Mucosa of descending colon (tissue), 3 donors: ENCODE data around the gene RPS6KB2. TPM values are rescaled to one million over a fixed set of nuclear protein-coding genes. Genes with fewer than 3 reads are reported as not detected.
A peak's percentile ranks its signal among the peaks of the same experiment; 100 is the strongest.

Experiments
- ATAC-seq: fragments of 200-7000 bp; cut with Tn5 transposase; one replicate; pipeline ENCODE4 v1.9.1; 2020; ENCODE audit warnings: mild to moderate bottlenecking, moderate library complexity
- DNase-seq, 3 donors: peaks; one replicate each; pipeline ENCODE4 v3.0.0-alpha.2; 2020
- H3K36me3 ChIP-seq: fragments of 200-600 bp; one replicate; pipeline ENCODE4 v1.8.0; 2021; ENCODE audit warnings: low read depth, mild to moderate bottlenecking
- H3K4me1 ChIP-seq: fragments of 200-600 bp; one replicate; pipeline ENCODE4 v1.8.0; 2021; ENCODE audit warnings: low read depth, mild to moderate bottlenecking
- H3K4me3 ChIP-seq: fragments of 200-600 bp; one replicate; pipeline ENCODE4 v1.8.0; 2021; ENCODE audit warnings: mild to moderate bottlenecking
- H3K9me3 ChIP-seq: fragments of 200-600 bp; one replicate; pipeline ENCODE4 v1.8.0; 2021; ENCODE audit warnings: mild to moderate bottlenecking
- intact Hi-C, 2 donors: fragments of 100-400 bp; cut with DNase I in 1 of 2; cut with micrococcal nuclease in 1 of 2; formaldehyde crosslinking; loops; one replicate each; pipeline versions ENCODE4 v1.11.0 to v1.11.1; 2022; cut with DNase I, micrococcal nuclease
- total RNA-seq, 3 donors: library from RNA; stranded (reverse); fragmentation: NEBNext Ultra II Directional in 2 of 3; extraction: Animal tissue kit (Norgen Biotek cat#: 25700) in 2 of 3; gene quantifications; one replicate each; pipeline versions ENCODE4 v1.2.1 to v1.2.4, GENCODE V29; 2021 to 2023
- TF ChIP-seq, protein P1 (sequence below): fragments of 200-600 bp; IDR thresholded peaks from one replicate; pipeline ENCODE4 v1.8.0; 2022; ENCODE audit warnings: antibody characterized with exemption, mild to moderate bottlenecking
- donor health status: DM: no; HTN: no; CAD: no; lungs with moderate emphysema.
- donor health status: DM: no; HTN: no; CAD: no.
- donor health status: DM: no; HTN: yes; CAD: no.

Gene RPS6KB2
- total RNA-seq, 3 donors from 2014 or later: 43.1 to 51.6 (median 45.4) TPM

DNA sequence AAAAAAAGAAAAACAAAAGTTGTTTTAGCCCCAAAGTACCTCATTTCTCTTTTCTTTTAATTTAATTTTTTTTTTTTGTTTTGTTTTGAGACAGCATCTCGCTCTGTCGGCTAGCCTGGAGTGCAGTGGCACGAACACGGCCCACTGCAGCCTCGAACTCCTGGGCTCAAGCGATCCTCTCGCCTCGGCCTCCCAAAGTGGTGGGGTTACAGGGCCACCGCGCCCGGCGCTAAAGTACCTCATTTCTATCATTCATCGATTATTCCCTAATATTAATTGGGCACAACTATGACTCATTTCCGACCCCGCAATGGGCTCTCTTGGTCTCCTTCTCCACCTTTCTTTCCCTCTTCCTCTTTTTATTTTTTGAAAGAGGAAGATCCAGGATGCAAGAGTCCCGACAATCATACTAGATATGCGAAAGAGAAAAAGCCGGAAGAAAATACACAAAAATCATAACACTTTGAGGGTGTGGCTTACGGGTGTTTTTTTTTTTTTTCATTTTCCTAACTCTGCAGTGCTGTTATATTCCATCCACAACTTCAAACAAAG is 54.1 kb downstream of the RPS6KB2 start:
- ATAC-seq (peak; percentile 50), DNase-seq (peak in 1 of 3 donors; percentile 54)
- TF ChIP-seq, protein P1, sequence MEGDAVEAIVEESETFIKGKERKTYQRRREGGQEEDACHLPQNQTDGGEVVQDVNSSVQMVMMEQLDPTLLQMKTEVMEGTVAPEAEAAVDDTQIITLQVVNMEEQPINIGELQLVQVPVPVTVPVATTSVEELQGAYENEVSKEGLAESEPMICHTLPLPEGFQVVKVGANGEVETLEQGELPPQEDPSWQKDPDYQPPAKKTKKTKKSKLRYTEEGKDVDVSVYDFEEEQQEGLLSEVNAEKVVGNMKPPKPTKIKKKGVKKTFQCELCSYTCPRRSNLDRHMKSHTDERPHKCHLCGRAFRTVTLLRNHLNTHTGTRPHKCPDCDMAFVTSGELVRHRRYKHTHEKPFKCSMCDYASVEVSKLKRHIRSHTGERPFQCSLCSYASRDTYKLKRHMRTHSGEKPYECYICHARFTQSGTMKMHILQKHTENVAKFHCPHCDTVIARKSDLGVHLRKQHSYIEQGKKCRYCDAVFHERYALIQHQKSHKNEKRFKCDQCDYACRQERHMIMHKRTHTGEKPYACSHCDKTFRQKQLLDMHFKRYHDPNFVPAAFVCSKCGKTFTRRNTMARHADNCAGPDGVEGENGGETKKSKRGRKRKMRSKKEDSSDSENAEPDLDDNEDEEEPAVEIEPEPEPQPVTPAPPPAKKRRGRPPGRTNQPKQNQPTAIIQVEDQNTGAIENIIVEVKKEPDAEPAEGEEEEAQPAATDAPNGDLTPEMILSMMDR: no peak
- Histone ChIP-seq H3K4me3 (peak overlapping the region; percentile 7), H3K36me3 (no peaks in the 10 kb centered on the region), H3K9me3 (no peaks in the 10 kb centered on the region), H3K4me1 (peaks cover 23% of the 10 kb centered on the region)
- intact Hi-C loops: no loop called here

DNA sequence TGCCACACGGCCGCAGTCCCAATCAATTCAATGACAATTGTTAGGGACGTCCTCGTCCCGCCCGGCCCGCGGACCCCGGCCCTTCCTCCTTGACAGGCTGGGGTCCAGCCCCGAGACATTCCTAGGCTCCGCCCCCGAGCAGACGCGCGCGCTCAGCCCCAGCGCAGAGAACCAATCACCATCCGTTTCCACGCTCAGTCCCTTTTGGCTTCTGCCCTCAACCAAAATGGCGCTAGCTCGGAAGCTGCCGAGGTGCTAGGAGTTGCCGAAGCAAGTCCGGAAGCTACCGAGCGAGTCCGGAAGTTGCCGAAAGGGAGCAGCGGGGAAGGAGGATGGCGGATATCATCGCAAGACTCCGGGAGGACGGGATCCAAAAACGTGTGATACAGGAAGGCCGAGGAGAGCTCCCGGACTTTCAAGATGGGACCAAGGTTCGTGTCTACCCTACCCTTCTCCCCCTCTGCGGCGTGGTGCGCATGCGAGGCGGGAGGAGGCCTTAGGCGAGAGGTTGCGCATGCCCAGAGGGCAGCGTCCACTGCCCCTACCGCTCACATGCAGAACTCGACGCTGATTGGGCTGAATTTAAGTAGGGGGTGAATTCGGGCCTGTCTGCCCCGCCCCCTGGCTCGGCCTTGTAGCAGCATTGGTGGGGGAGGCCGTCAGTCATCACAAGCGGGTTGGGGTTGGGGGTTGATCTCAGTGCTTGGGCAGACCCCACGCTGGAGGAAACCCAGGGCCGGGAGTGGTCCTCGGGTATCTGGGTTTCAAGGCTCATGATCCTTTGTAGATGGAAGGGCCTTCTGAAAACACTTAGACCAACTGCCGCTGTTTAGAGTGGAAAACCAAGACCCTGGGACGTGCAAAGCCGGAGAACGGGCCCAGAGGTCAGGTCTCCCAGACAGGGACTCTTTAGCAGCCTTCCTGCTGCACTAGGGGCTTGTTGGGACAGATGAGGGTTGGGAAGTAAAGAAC is 54.8 kb downstream of the RPS6KB2 start, which contains the start of gene AIP:
Gene AIP (plus strand): TSS at position 200 of the 972 bp plus-strand sequence. CDS start 133 bp downstream, at position 333.
- Histone ChIP-seq H3K4me1 (peaks cover 23% of the 10 kb centered on the region), H3K9me3 (no peaks in the 10 kb centered on the region), H3K4me3 (peak within 1 kb of the TSS; percentile 27), H3K36me3 (no peaks in the 10 kb centered on the region)
- DNase-seq (peak; percentile 98 to 99 (median 98)), ATAC-seq (peak; percentile 96)
- TF ChIP-seq, protein P1: no peak
- intact Hi-C loops: no loop called here

DNA sequence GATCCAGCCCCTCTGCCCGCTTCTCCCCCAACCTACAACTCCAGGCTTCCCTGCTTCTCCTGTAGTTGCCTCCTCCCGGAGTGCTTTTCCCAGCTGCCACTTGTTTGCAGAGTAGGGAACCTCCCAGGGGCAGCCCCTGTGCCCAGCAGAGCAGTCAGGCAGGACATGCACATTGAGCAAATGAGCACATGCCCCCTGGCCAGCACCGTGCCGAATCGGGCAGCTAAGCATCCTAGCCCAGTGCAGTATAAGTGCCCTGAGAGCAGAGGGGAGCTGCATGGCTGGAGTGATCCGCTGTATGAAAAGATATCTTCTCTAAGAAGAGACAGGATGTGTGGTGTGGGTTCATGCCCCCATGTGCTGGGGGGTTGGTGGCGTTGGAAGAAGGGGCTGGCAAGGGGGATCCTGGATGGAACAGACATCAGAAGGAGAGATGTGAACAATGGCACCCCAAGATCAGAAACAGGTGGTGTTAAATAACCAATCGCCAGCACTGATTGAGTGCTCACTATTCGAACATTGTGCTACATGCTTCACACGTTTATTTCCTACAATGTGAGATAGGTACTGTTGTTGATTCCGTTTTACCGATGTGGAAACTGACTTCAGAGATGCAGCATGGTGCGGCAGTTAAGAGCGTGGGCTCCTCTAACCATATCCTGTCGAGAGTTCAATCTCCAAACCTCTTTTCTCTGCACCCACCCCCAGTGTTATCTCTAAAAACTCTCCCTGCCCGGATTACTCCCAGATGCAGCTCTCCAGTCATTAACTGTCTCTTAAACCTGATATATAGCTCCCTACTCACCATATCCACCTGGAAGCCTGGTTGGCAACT is 55.8 kb downstream of the RPS6KB2 start:
- H3K4me3 ChIP-seq: no peak overlapping the region
- peaks cover 24% of the 10 kb centered on the region for H3K4me1 ChIP-seq
- TF ChIP-seq, protein P1: no peak
- H3K9me3 ChIP-seq: no peaks in the 10 kb centered on the region
- intact Hi-C loops: no loop called here
- H3K36me3 ChIP-seq: no peaks in the 10 kb centered on the region
- DNase-seq: peak in 1 of 3 donors; percentile 64
- peak; percentile 2 for ATAC-seq

DNA sequence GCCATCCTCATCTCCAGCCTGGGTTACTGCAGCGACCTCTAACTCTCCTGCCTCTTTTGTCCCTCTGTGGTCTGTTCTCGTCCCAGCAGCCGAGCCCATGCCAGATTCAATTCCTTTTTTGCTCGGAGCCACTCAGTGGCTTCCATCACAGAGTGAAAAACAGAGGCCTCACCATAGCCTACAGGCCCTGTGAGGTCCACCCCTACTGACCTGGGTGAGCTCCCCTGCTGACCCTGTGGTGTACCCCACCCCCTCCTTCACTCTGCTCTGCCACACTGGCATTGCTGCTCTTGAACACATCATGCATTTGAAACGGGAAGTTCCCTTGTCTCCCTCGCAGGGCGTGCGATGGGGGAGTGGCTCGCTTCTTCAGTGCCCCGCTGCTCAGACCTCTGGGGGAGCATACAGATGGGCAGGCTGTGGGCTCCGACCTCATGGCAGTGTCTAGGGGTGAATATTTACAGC is 56.6 kb downstream of the RPS6KB2 start:
- intact Hi-C loops: no loop called here
- no peaks in the 10 kb centered on the region for H3K9me3 ChIP-seq
- H3K4me3 ChIP-seq: no peak overlapping the region
- no peaks in the 10 kb centered on the region for H3K36me3 ChIP-seq
- ATAC-seq (no peak), DNase-seq (peak in 2 of 3 donors; percentile 55 to 82)
- peaks cover 29% of the 10 kb centered on the region for H3K4me1 ChIP-seq
- TF ChIP-seq, protein P1: no peak

Other genes starting within 250 kb of the RPS6KB2 start
- gene GRK2, start 162.0 kb upstream of the RPS6KB2 start, total RNA-seq: 100 to 1,000 TPM in 2 of 3 donors, 10 to 100 TPM in 1; 86.8 to 114 (median 106) TPM
- gene ANKRD13D, start 139.2 kb upstream of the RPS6KB2 start, total RNA-seq: 10 to 100 TPM; 20.0 to 46.3 (median 26.7) TPM
- 10 to 100 TPM; 55.8 to 87.0 (median 57.6) TPM for gene SSH3, start 125.0 kb upstream of the RPS6KB2 start, total RNA-seq
- 100 to 1,000 TPM; 130 to 266 (median 201) TPM for gene POLD4, start 74.9 kb upstream of the RPS6KB2 start, total RNA-seq
- gene CLCF1, start 54.9 kb upstream of the RPS6KB2 start, total RNA-seq: 1 to 10 TPM; 2.2 to 3.0 (median 2.7) TPM
- 10 to 100 TPM; 27.9 to 39.3 (median 29.1) TPM for gene RAD9A, start 36.5 kb upstream of the RPS6KB2 start, total RNA-seq
- gene PPP1CA, start 26.6 kb upstream of the RPS6KB2 start, total RNA-seq: 100 to 1,000 TPM; 130 to 239 (median 209) TPM
- 1 to 10 TPM; 5.0 to 8.4 (median 5.3) TPM for gene TBC1D10C, start 24.4 kb upstream of the RPS6KB2 start, total RNA-seq
- gene CARNS1, start 12.8 kb upstream of the RPS6KB2 start, total RNA-seq: under 1 TPM; 0.26 to 0.89 (median 0.70) TPM
- gene PTPRCAP, start 9.2 kb downstream of the RPS6KB2 start, total RNA-seq: 10 to 100 TPM in 2 of 3 donors, 1 to 10 TPM in 1; 7.2 to 13.6 (median 10.0) TPM
- 100 to 1,000 TPM; 133 to 240 (median 184) TPM for gene CORO1B, start 15.0 kb downstream of the RPS6KB2 start, total RNA-seq
- gene GPR152, start 24.2 kb downstream of the RPS6KB2 start, total RNA-seq: not detected
- gene CABP4, start 26.9 kb downstream of the RPS6KB2 start, total RNA-seq: 1 to 10 TPM in 2 of 3 donors, under 1 TPM in 1; 0.95 to 1.9 (median 1.2) TPM
- gene TMEM134, start 40.8 kb downstream of the RPS6KB2 start, total RNA-seq: 10 to 100 TPM; 44.7 to 82.2 (median 60.9) TPM
- 10 to 100 TPM; 33.7 to 84.9 (median 52.2) TPM for gene AIP, start 54.5 kb downstream of the RPS6KB2 start, total RNA-seq
- 100 to 1,000 TPM in 1 of 3 donors, 10 to 100 TPM in 2; 59.6 to 104 (median 83.7) TPM for gene PITPNM1, start 76.9 kb downstream of the RPS6KB2 start, total RNA-seq
- gene CDK2AP2, start 79.7 kb downstream of the RPS6KB2 start, total RNA-seq: 10 to 100 TPM; 63.5 to 81.3 (median 79.3) TPM
- gene CABP2, start 95.0 kb downstream of the RPS6KB2 start, total RNA-seq: not detected
- 100 to 1,000 TPM; 284 to 441 (median 325) TPM for gene GSTP1, start 155.3 kb downstream of the RPS6KB2 start, total RNA-seq
- 100 to 1,000 TPM; 248 to 349 (median 311) TPM for gene NDUFV1, start 178.4 kb downstream of the RPS6KB2 start, total RNA-seq
- gene NUDT8, start 201.4 kb downstream of the RPS6KB2 start, total RNA-seq: 10 to 100 TPM; 17.3 to 34.6 (median 23.1) TPM
- 10 to 100 TPM in 1 of 3 donors, 1 to 10 TPM in 2; 3.7 to 19.1 (median 9.6) TPM for gene TBX10, start 211.3 kb downstream of the RPS6KB2 start, total RNA-seq
- gene ACY3, start 222.2 kb downstream of the RPS6KB2 start, total RNA-seq: 10 to 100 TPM in 2 of 3 donors, 1 to 10 TPM in 1; 3.3 to 14.6 (median 14.1) TPM
- gene ALDH3B2, start 246.1 kb downstream of the RPS6KB2 start, total RNA-seq: under 1 TPM in 2 of 3 donors, not detected in 1; 0.29 to 0.48 TPM